ENCODE measurements around the gene GALNT12.
A peak's percentile ranks its signal among the peaks of the same experiment; 100 is the strongest.

The GALNT12 gene

GRCh38 chr9:98773721-98774120 is 33.7 kb upstream of the GALNT12 start:
- no peak for TF ChIP-seq JUND (IDR thresholded peaks at IDR 0.05; ENCODE audit: low read depth)
- DNase-seq (ENCODE audit: low read depth in 1 of 2, low spot score in 1 of 2) = no peak
- in situ Hi-C loops (cut with HindIII; ENCODE audit: low pct_unique_long_range_greater_than_20kb, low sequenced_read_pairs) = no loop called here

GRCh38 chr9:98774746-98775145 is 32.7 kb upstream of the GALNT12 start:
- in situ Hi-C loops (cut with HindIII; ENCODE audit: low pct_unique_long_range_greater_than_20kb, low sequenced_read_pairs) = no loop called here
- no peak for TF ChIP-seq JUND (IDR thresholded peaks at IDR 0.05; ENCODE audit: low read depth)
- DNase-seq (ENCODE audit: low read depth in 1 of 2, low spot score in 1 of 2) = peak in 1 of 2 experiments; percentile 32

- DNase-seq (ENCODE audit: low read depth in 1 of 2, low spot score in 1 of 2) = peak; percentile 50 to 71
- TF ChIP-seq JUND (IDR thresholded peaks at IDR 0.05; ENCODE audit: low read depth) = no peak
- in situ Hi-C loops (cut with HindIII; ENCODE audit: low pct_unique_long_range_greater_than_20kb, low sequenced_read_pairs) = no loop called here
These were observed 31.5 kb upstream of the GALNT12 start for GRCh38 chr9:98775831-98776441.

GRCh38 chr9:98777618-98778017 is 29.9 kb upstream of the GALNT12 start:
- TF ChIP-seq JUND (IDR thresholded peaks at IDR 0.05; ENCODE audit: low read depth) = no peak
- in situ Hi-C loops (cut with HindIII; ENCODE audit: low pct_unique_long_range_greater_than_20kb, low sequenced_read_pairs) = no loop called here
- no peak for DNase-seq (ENCODE audit: low read depth in 1 of 2, low spot score in 1 of 2)

GRCh38 chr9:98778251-98778650 is 29.2 kb upstream of the GALNT12 start:
- no peak for TF ChIP-seq JUND (IDR thresholded peaks at IDR 0.05; ENCODE audit: low read depth)
- no peak for DNase-seq (ENCODE audit: low read depth in 1 of 2, low spot score in 1 of 2)
- in situ Hi-C loops (cut with HindIII; ENCODE audit: low pct_unique_long_range_greater_than_20kb, low sequenced_read_pairs) = no loop called here

GRCh38 chr9:98778711-98779530 is 28.5 kb upstream of the GALNT12 start:
- no peak for TF ChIP-seq JUND (IDR thresholded peaks at IDR 0.05; ENCODE audit: low read depth)
- peak in 1 of 2 experiments; percentile 62 for DNase-seq (ENCODE audit: low read depth in 1 of 2, low spot score in 1 of 2)
- in situ Hi-C loops (cut with HindIII; ENCODE audit: low pct_unique_long_range_greater_than_20kb, low sequenced_read_pairs) = no loop called here

GRCh38 chr9:98780059-98780749 is 27.3 kb upstream of the GALNT12 start:
- TF ChIP-seq JUND (IDR thresholded peaks at IDR 0.05; ENCODE audit: low read depth) = no peak
- in situ Hi-C loops (cut with HindIII; ENCODE audit: low pct_unique_long_range_greater_than_20kb, low sequenced_read_pairs) = no loop called here
- no peak for DNase-seq (ENCODE audit: low read depth in 1 of 2, low spot score in 1 of 2)

- in situ Hi-C loops (cut with HindIII; ENCODE audit: low pct_unique_long_range_greater_than_20kb, low sequenced_read_pairs) = no loop called here
- no peak for TF ChIP-seq JUND (IDR thresholded peaks at IDR 0.05; ENCODE audit: low read depth)
- DNase-seq (ENCODE audit: low read depth in 1 of 2, low spot score in 1 of 2) = no peak
These were observed 25.7 kb upstream of the GALNT12 start for GRCh38 chr9:98781588-98782383.

GRCh38 chr9:98783518-98784226 is 23.8 kb upstream of the GALNT12 start:
- no peak for TF ChIP-seq JUND (IDR thresholded peaks at IDR 0.05; ENCODE audit: low read depth)
- in situ Hi-C loops (cut with HindIII; ENCODE audit: low pct_unique_long_range_greater_than_20kb, low sequenced_read_pairs) = no loop called here
- no peak for DNase-seq (ENCODE audit: low read depth in 1 of 2, low spot score in 1 of 2)

GRCh38 chr9:98784831-98785806 is 22.4 kb upstream of the GALNT12 start:
- in situ Hi-C loops (cut with HindIII; ENCODE audit: low pct_unique_long_range_greater_than_20kb, low sequenced_read_pairs) = no loop called here
- no peak for TF ChIP-seq JUND (IDR thresholded peaks at IDR 0.05; ENCODE audit: low read depth)
- no peak for DNase-seq (ENCODE audit: low read depth in 1 of 2, low spot score in 1 of 2)
